ENCODE results near the gene NAPB. TPM values are rescaled to one million over a fixed set of nuclear protein-coding genes. Genes with fewer than 3 reads are reported as not detected.

The NAPB gene
- total and polyA plus RNA-seq, 7 donors, result 3.9 to 22.9 (median 14.4) TPM

DNA sequence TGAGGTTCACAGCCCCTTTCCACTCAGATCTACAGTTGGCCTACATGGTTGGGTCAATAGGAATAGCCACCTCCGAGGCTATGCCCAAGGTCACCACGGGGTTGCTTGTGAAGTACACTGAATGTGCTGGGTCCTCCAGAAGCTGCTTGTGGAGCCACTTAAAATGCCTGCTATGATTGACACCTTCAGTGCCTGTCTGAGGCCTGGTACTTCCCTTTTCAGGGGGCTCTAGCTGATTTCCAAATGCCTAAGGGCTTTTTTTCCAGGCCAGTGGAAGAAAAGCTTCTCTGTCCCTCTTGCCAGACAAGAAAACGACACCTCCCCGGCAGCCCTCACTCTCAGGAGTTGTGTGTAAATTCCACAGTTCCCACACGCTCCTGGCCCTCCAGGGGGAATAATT is 77.0 kb downstream of the NAPB start:
- intact Hi-C loops (cut with DNase I), result no loop called here
- no peaks in the 10 kb centered on the region for H3K9me3 ChIP-seq
- H3K4me1 ChIP-seq, result peaks cover 0 to 6% (median 4%) of the 10 kb centered on the region in 4 donors
- no peak overlapping the region for H3K27ac ChIP-seq
- no peaks in the 10 kb centered on the region for H3K36me3 ChIP-seq
- peaks cover 0 to 6% (median 0%) of the 10 kb centered on the region in 3 donors for H3K27me3 ChIP-seq
- no peak overlapping the region for H3K4me3 ChIP-seq
- TF ChIP-seq POLR2AphosphoS5 (IDR thresholded peaks at IDR 0.05) (no peak), CTCF (IDR thresholded peaks at IDR 0.05) (no peak), EP300 (IDR thresholded peaks at IDR 0.05) (no peak), POLR2A (IDR thresholded peaks at IDR 0.05) (no peak)
- WGBS, 2 donors, result 55 to 80% methylated on average over 5 of the region's 5 CpGs
- no peak for DNase-seq

GRCh38 chr20:23343590-23343989 is 77.7 kb downstream of the NAPB start:
- Histone ChIP-seq H3K4me3 (no peak overlapping the region), H3K27me3 (peaks cover 0 to 6% (median 0%) of the 10 kb centered on the region in 3 donors), H3K4me1 (no peaks in the 10 kb centered on the region), H3K36me3 (no peaks in the 10 kb centered on the region), H3K9me3 (no peaks in the 10 kb centered on the region), H3K27ac (no peak overlapping the region)
- no peak for TF ChIP-seq CTCF (IDR thresholded peaks at IDR 0.05)
- no peak for TF ChIP-seq POLR2AphosphoS5 (IDR thresholded peaks at IDR 0.05)
- TF ChIP-seq POLR2A (IDR thresholded peaks at IDR 0.05), result no peak
- no peak for TF ChIP-seq EP300 (IDR thresholded peaks at IDR 0.05)
- WGBS, 2 donors, result 97 to 98% methylated on average over 1 of the region's 1 CpG
- intact Hi-C loops (cut with DNase I), result no loop called here
- no peak for DNase-seq

DNA sequence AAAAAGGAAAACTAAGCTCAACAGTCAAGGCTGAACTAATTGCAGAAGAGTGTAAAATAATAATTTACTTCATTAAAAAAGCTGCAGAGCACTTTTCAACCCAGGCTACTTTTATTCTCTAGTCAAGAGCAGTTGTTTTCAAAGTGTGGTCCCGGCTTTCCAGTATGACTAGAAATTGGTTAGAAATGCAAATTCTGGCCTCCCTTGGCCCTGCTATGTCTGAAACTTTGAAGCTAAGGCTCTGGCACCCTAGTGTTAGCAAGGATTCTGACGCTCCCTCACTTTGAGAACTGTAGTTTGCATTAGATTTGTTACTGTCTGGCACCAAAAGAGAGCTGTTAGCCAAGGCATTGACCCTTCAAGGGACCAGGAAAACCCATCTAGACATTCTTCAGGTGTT is 80.2 kb downstream of the NAPB start:
- intact Hi-C loops (cut with DNase I), result no loop called here
- H3K27ac ChIP-seq, result no peak overlapping the region
- DNase-seq, result no peak
- peaks cover 0 to 6% (median 0%) of the 10 kb centered on the region in 3 donors for H3K27me3 ChIP-seq
- H3K9me3 ChIP-seq, result no peaks in the 10 kb centered on the region
- TF ChIP-seq EP300 (IDR thresholded peaks at IDR 0.05) (no peak), CTCF (IDR thresholded peaks at IDR 0.05) (no peak), POLR2AphosphoS5 (IDR thresholded peaks at IDR 0.05) (no peak), POLR2A (IDR thresholded peaks at IDR 0.05) (no peak)
- H3K4me1 ChIP-seq, result no peaks in the 10 kb centered on the region
- H3K36me3 ChIP-seq, result no peaks in the 10 kb centered on the region
- 77 to 80% methylated on average over 2 of the region's 2 CpGs for WGBS, 2 donors
- no peak overlapping the region for H3K4me3 ChIP-seq

GRCh38 chr20:23340524-23340923 is 80.8 kb downstream of the NAPB start:
- WGBS, 2 donors, result 50 to 61% methylated on average over 9 of the region's 9 CpGs
- H3K27me3 ChIP-seq, result peaks cover 0 to 6% (median 0%) of the 10 kb centered on the region in 3 donors
- DNase-seq, result peak; percentile 79
- no peaks in the 10 kb centered on the region for H3K9me3 ChIP-seq
- H3K36me3 ChIP-seq, result no peaks in the 10 kb centered on the region
- intact Hi-C loops (cut with DNase I), result no loop called here
- no peak overlapping the region for H3K4me3 ChIP-seq
- TF ChIP-seq EP300 (IDR thresholded peaks at IDR 0.05) (no peak), CTCF (IDR thresholded peaks at IDR 0.05) (peak in 3 of 4 experiments; percentile 20 to 51 (median 23))
- no peak overlapping the region for H3K27ac ChIP-seq
- H3K4me1 ChIP-seq, result no peaks in the 10 kb centered on the region

GRCh38 chr20:23339986-23340385 is 81.3 kb downstream of the NAPB start:
- no peaks in the 10 kb centered on the region for H3K36me3 ChIP-seq
- H3K27me3 ChIP-seq, result peaks cover 0 to 6% (median 0%) of the 10 kb centered on the region in 3 donors
- TF ChIP-seq EP300 (IDR thresholded peaks at IDR 0.05), result no peak
- no peak for TF ChIP-seq POLR2A (IDR thresholded peaks at IDR 0.05)
- no peak for TF ChIP-seq POLR2AphosphoS5 (IDR thresholded peaks at IDR 0.05)
- no peak for TF ChIP-seq CTCF (IDR thresholded peaks at IDR 0.05)
- H3K9me3 ChIP-seq, result no peaks in the 10 kb centered on the region
- H3K27ac ChIP-seq, result no peak overlapping the region
- 80 to 81% methylated on average over 13 of the region's 13 CpGs for WGBS, 2 donors
- H3K4me3 ChIP-seq, result no peak overlapping the region
- intact Hi-C loops (cut with DNase I), result loop anchor here (2.0 kb wide), 1 partner anchor 649 kb away; no protein-coding TSS in a partner anchor
- DNase-seq, result peak; percentile 60
- no peaks in the 10 kb centered on the region for H3K4me1 ChIP-seq

Measured in sigmoid colon (tissue), 7 donors.